Loucy (cell line): ENCODE data around the gene TPST2.

Experiments used
- H2AFZ ChIP-seq: fragments of 200-600 bp; sonication (generic); 2 replicates; pipeline ENCODE4 v1.6.0; 2016; ENCODE audit warnings: antibody characterized with exemption, mild to moderate bottlenecking, low read length, moderate library complexity
- H3F3A ChIP-seq: fragments of 200-600 bp; 2 replicates; pipeline ENCODE4 v1.6.0; 2016; ENCODE audit warnings: antibody characterized with exemption, low read depth, mild to moderate bottlenecking
- H3K27me3 ChIP-seq: fragments of 200-600 bp; sonication (generic); 2 replicates; pipeline ENCODE4 v1.6.1; 2014; ENCODE audit warnings: low read length, mild to moderate bottlenecking; ENCODE audit not compliant: insufficient read depth, poor library complexity, severe bottlenecking
- H3K36me3 ChIP-seq: fragments of 200-600 bp; sonication (generic); 2 replicates; pipeline ENCODE4 v1.6.1; 2016; ENCODE audit warnings: low read length; ENCODE audit not compliant: insufficient read depth
- H3K4me1 ChIP-seq: fragments of 200-600 bp; sonication (generic); 2 replicates; pipeline ENCODE4 v1.5.1; 2014; ENCODE audit warnings: low read length, mild to moderate bottlenecking; ENCODE audit not compliant: insufficient read depth, poor library complexity, severe bottlenecking
- H3K4me2 ChIP-seq: fragments of 200-600 bp; sonication (generic); 2 replicates; pipeline ENCODE4 v1.6.0; 2014; ENCODE audit warnings: antibody characterized with exemption, low read length, low read depth, mild to moderate bottlenecking; ENCODE audit not compliant: poor library complexity, severe bottlenecking
- H3K4me3 ChIP-seq: fragments of 200-600 bp; sonication (generic); 2 replicates; pipeline ENCODE4 v1.5.1; 2014; ENCODE audit warnings: low read length, mild to moderate bottlenecking, mixed read lengths; ENCODE audit not compliant: poor library complexity, severe bottlenecking
- H3K79me2 ChIP-seq: fragments of 200-600 bp; sonication (generic); 2 replicates; pipeline ENCODE4 v1.6.1; 2014; ENCODE audit warnings: low read length; ENCODE audit not compliant: insufficient read depth
- H3K9ac ChIP-seq: fragments of 200-600 bp; sonication (generic); 2 replicates; pipeline ENCODE4 v1.6.0; 2014; ENCODE audit warnings: mild to moderate bottlenecking, low read depth, low read length, moderate library complexity; ENCODE audit not compliant: poor library complexity, severe bottlenecking
- H3K9me2 ChIP-seq: fragments of 200-600 bp; sonication (generic); replicated peaks from 2 replicates; pipeline ENCODE4 v1.6.1; 2016; ENCODE audit warnings: low read depth, low read length, mixed read lengths
- H3K9me3 ChIP-seq: fragments of 200-600 bp; sonication (generic); 2 replicates; pipeline ENCODE4 v1.6.1; 2014; ENCODE audit warnings: mild to moderate bottlenecking, antibody characterized with exemption, low read length, low read depth; ENCODE audit not compliant: insufficient read depth
- H4K20me1 ChIP-seq: fragments of 200-600 bp; sonication (generic); 2 replicates; pipeline ENCODE4 v1.6.0; 2014; ENCODE audit warnings: antibody characterized with exemption, low read length, mild to moderate bottlenecking; ENCODE audit not compliant: insufficient read depth, poor library complexity, severe bottlenecking
- EZH2phosphoT487 ChIP-seq: fragments of 200-600 bp; IDR thresholded peaks from 2 replicates; pipeline ENCODE4 v1.6.1; 2018; ENCODE audit warnings: antibody characterized with exemption, mild to moderate bottlenecking, moderate library complexity, borderline replicate concordance
- TF ChIP-seq, protein P1 (sequence below): fragments of 200-600 bp; sonication (generic); conservative IDR thresholded peaks from 2 replicates; pipeline ENCODE4 v1.5.1; 2014; ENCODE audit warnings: mild to moderate bottlenecking, antibody characterized with exemption, low read length

The TPST2 gene

DNA sequence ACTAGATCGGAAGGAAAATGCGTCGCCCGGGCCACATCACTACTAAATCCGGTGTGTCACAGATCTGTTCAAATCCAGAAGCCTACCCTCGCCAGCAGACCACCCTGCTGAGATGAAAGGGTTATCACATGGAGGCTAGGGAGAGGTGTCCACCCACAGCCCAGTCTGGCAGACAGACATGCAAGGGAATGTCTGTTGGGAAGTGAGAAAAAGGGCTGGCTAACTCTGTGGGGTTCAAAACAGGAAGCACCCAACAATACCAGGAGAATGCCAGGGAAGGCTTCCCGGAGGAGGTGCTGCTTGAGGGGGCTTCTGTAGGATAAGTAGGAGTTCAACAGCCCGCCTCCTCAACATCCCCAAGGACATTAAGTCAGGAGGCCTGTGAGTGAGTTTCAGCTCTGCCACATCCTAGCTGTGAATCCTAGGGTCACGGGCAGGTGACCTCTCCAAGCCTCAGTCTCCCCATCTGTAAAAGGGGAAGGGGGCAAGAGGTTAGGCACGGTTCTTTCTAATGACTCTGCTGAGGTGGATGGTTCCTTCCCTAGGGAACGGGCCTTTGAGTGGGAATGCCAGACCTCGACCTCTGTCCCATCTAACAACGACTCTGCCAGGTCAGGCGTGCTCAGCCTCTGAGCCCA is 1.1 kb downstream of the TPST2 start:
- H3F3A ChIP-seq: 0 out of 2 replicates have a peak, but pooled peaks cover 3% of the 10 kb centered on the region
- TF ChIP-seq EZH2phosphoT487: no peak
- TF ChIP-seq, protein P1, sequence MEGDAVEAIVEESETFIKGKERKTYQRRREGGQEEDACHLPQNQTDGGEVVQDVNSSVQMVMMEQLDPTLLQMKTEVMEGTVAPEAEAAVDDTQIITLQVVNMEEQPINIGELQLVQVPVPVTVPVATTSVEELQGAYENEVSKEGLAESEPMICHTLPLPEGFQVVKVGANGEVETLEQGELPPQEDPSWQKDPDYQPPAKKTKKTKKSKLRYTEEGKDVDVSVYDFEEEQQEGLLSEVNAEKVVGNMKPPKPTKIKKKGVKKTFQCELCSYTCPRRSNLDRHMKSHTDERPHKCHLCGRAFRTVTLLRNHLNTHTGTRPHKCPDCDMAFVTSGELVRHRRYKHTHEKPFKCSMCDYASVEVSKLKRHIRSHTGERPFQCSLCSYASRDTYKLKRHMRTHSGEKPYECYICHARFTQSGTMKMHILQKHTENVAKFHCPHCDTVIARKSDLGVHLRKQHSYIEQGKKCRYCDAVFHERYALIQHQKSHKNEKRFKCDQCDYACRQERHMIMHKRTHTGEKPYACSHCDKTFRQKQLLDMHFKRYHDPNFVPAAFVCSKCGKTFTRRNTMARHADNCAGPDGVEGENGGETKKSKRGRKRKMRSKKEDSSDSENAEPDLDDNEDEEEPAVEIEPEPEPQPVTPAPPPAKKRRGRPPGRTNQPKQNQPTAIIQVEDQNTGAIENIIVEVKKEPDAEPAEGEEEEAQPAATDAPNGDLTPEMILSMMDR: no peak
- H4K20me1 ChIP-seq: peaks cover 6% of the 10 kb centered on the region
- peak overlapping the region; percentile 78 for H3K9ac ChIP-seq
- peak overlapping the region; percentile 84 for H3K4me3 ChIP-seq
- H3K4me1 ChIP-seq: peaks cover 45% of the 10 kb centered on the region
- no peaks in the 10 kb centered on the region for H3K36me3 ChIP-seq
- H3K9me2 ChIP-seq: no peaks in the 10 kb centered on the region
- no peaks in the 10 kb centered on the region for H3K27me3 ChIP-seq
- H2AFZ ChIP-seq: no peak overlapping the region
- H3K9me3 ChIP-seq: no peaks in the 10 kb centered on the region
- peaks cover 23% of the 10 kb centered on the region for H3K79me2 ChIP-seq
- peak overlapping the region; percentile 75 for H3K4me2 ChIP-seq

GRCh38 chr22:26587991-26588613 is 1.8 kb downstream of the TPST2 start:
- Histone ChIP-seq H4K20me1 (peaks cover 6% of the 10 kb centered on the region), H3K4me3 (no peak overlapping the region), H3K4me1 (peaks cover 43% of the 10 kb centered on the region)

DNA sequence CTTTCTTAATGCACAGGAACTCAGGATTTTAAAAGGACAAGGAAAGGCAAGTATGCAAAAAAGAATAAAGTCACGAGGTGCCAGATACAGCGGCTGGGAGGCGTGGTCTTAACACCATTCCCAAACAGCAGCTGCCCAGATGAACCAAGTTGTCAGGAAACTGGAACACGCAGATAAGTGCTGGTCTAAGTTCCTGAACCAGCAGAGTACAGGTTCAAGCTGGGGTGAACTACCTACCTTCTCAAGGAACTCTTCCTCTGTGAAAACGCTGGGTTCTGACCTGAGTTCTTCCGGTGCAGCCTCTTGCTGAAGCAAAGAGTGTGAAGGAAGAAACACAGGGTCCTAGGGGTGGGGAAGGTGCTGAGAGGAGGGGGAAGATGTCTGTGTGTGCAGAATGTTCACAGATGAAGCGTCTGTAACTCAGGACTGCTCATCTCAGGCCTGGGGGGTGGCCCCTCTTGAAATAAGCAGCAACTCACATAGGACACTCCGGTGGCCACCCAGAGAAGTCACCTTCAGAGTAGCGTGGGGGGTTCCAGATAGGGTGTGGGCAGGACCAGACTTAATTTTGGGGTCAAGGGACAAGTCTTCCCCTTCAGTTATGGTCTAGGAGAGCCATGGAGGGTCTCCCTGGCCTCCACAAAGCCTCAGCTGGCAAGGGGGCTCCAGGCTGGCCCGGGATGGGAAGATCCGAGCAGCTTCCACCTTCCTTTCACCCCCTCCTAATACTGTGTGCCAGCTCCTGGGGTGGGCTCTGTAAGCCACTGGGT is 3.2 kb downstream of the TPST2 start:
- Histone ChIP-seq H3K4me3 (peak overlapping the region; percentile 17), H4K20me1 (peaks cover 6% of the 10 kb centered on the region), H2AFZ (no peak overlapping the region), H3K27me3 (no peaks in the 10 kb centered on the region), H3K9me3 (no peaks in the 10 kb centered on the region), H3K4me2 (peak overlapping the region; percentile 47), H3K4me1 (peaks cover 29% of the 10 kb centered on the region), H3K36me3 (no peaks in the 10 kb centered on the region), H3K79me2 (peaks cover 25% of the 10 kb centered on the region), H3F3A (no peaks in the 10 kb centered on the region), H3K9me2 (no peaks in the 10 kb centered on the region), H3K9ac (peak overlapping the region; percentile 38)
- TF ChIP-seq EZH2phosphoT487: no peak
- TF ChIP-seq, protein P1: no peak

More at GRCh38 chr22:26587991-26588613, 1.8 kb downstream of the TPST2 start:
- H3K36me3 ChIP-seq: no peaks in the 10 kb centered on the region
- H2AFZ ChIP-seq: no peak overlapping the region
- H3K9me3 ChIP-seq: no peaks in the 10 kb centered on the region
- H3F3A ChIP-seq: 0 out of 2 replicates have a peak, but pooled peaks cover 3% of the 10 kb centered on the region
- H3K9ac ChIP-seq: no peak overlapping the region
- H3K9me2 ChIP-seq: no peaks in the 10 kb centered on the region
- TF ChIP-seq, protein P1: no peak
- TF ChIP-seq EZH2phosphoT487: no peak
- H3K79me2 ChIP-seq: peaks cover 25% of the 10 kb centered on the region
- H3K27me3 ChIP-seq: no peaks in the 10 kb centered on the region
- peak overlapping the region; percentile 75 for H3K4me2 ChIP-seq
